HepG2 (cell line): Measurements from ENCODE around the gene VAMP3. TPM values are rescaled to one million over a fixed set of nuclear protein-coding genes. Genes with fewer than 3 reads are reported as not detected.

Source experiments
- FIP1L1 ChIP-seq: fragments of 200-400 bp; formaldehyde crosslinking; IDR thresholded peaks from 2 replicates; pipeline ENCODE4 v1.6.1; 2018; ENCODE audit warnings: low read depth, mild to moderate bottlenecking, low read length, moderate library complexity, borderline replicate concordance; ENCODE audit not compliant: insufficient read depth
- HES4 ChIP-seq: sonication (generic); formaldehyde crosslinking; IDR thresholded peaks from 2 replicates; pipeline ENCODE4 v1.9.0; 2021; ENCODE audit warnings: mild to moderate bottlenecking, missing genetic modification reagents, borderline replicate concordance
- HOXA9 ChIP-seq: sonication (generic); formaldehyde crosslinking; IDR thresholded peaks from 2 replicates; pipeline ENCODE4 v1.8.1; 2022; ENCODE audit warnings: missing genetic modification reagents, mild to moderate bottlenecking, moderate library complexity, borderline replicate concordance
- KLF12 ChIP-seq: sonication (generic); formaldehyde crosslinking; IDR thresholded peaks from 2 replicates; pipeline ENCODE4 v1.4.0; 2020; ENCODE audit warnings: missing genetic modification reagents, borderline replicate concordance
- XBP1 ChIP-seq: sonication (generic); formaldehyde crosslinking; IDR thresholded peaks from 2 replicates; pipeline ENCODE4 v1.5.0; 2020; ENCODE audit warnings: missing genetic modification reagents
- ZFYVE20 ChIP-seq: sonication (generic); formaldehyde crosslinking; IDR thresholded peaks from 2 replicates; pipeline ENCODE4 v1.8.0; 2023; ENCODE audit warnings: low read depth, mild to moderate bottlenecking, moderate library complexity, missing genetic modification reagents, borderline replicate concordance
- ZNF598 ChIP-seq: sonication (generic); formaldehyde crosslinking; IDR thresholded peaks from 2 replicates; pipeline ENCODE4 v1.5.1; 2020; ENCODE audit warnings: mild to moderate bottlenecking, missing genetic modification reagents, borderline replicate concordance
- ZNF768 ChIP-seq: sonication (generic); formaldehyde crosslinking; IDR thresholded peaks from 2 replicates; pipeline ENCODE4 v1.4.0; 2020; ENCODE audit warnings: missing genetic modification reagents
- ZNF839 ChIP-seq: sonication (generic); formaldehyde crosslinking; IDR thresholded peaks from 2 replicates; pipeline ENCODE4 v1.4.0; 2020; ENCODE audit warnings: missing genetic modification reagents, mild to moderate bottlenecking, borderline replicate concordance
- polyA plus RNA-seq, 8 experiments: library from polyadenylated mRNA; depleted of rRNA in 3 of 8; stranded (reverse) in 7 of 8; unstranded in 1 of 8; fragments of >200 nt; fragmentation: Illumina TruSeq in 4 of 8; extraction: Trizol in 4 of 8; gene quantifications; 2 replicates each; pipeline versions ENCODE4 v1.2.1 to v1.2.3, GENCODE V29; 2011 to 2016; ENCODE audit warnings: low read depth in 4 of 8, missing spikeins in 1 of 8, mixed read lengths in 1 of 8; ENCODE audit not compliant: insufficient read depth in 1 of 8
- total RNA-seq, 5 experiments: library from RNA; depleted of rRNA; stranded (reverse); fragments of >200 nt; fragmentation: Illumina TruSeq; extraction: Trizol; gene quantifications; 2 replicates each; pipeline ENCODE4 v1.2.3, GENCODE V29; 2016; ENCODE audit warnings: low read depth in 1 of 5
- TF ChIP-seq, protein P1 (sequence below): sonication (generic); formaldehyde crosslinking; conservative IDR thresholded peaks from 2 replicates; pipeline ENCODE4 v1.4.0; 2020; ENCODE audit warnings: mild to moderate bottlenecking, missing genetic modification reagents, moderate library complexity
- TF ChIP-seq, protein P2 (sequence below): sonication (generic); formaldehyde crosslinking; IDR thresholded peaks from 2 replicates; pipeline ENCODE4 v1.4.0; 2020; ENCODE audit warnings: mild to moderate bottlenecking, missing genetic modification reagents, borderline replicate concordance
- TF ChIP-seq, protein P3 (sequence below): sonication (generic); formaldehyde crosslinking; conservative IDR thresholded peaks from 2 replicates; pipeline ENCODE4 v1.4.0; 2020; ENCODE audit warnings: missing genetic modification reagents

The VAMP3 gene
- total and polyA plus RNA-seq, 2 of the 13 experiments (the other 11 are each of a cell fraction or from before 2014, with no cell fraction given): 75.3 to 88.7 TPM

DNA sequence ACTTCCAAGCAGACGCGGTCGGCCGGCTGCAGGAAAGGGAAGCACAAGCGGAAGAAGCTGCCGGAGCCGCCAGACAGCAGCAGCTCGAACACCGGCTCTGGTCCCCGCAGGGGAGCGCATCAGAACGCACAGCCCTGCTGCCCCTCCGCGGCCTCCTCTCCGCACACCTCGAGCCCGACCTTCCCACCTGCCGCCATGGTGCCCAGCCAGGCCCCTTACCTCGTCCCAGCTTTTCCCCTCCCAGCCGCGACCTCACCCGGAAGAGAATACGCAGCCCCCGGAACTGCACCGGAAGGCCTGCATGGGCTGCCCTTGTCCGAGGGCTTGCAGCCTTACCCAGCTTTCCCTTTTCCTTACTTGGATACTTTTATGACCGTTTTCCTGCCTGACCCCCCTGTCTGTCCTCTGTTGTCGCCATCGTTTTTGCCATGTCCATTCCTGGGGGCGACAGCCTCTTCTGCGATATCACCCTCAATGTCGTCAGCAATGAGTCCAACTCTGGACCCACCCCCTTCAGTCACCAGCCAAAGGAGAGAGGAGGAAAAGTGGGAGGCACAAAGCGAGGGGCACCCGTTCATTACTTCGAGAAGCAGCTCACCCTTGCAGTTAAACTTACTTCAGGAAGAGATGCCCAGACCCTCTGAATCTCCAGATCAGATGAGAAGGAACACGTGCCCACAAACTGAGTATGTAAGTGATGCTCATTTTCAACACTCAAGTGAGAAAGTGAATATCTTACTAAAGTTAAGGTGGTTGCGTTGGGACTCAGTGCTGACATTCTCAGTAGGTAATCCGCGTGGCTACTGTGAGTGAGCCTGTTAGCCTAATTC is 56.2 kb downstream of the VAMP3 start (continued):
- TF ChIP-seq, protein P1, sequence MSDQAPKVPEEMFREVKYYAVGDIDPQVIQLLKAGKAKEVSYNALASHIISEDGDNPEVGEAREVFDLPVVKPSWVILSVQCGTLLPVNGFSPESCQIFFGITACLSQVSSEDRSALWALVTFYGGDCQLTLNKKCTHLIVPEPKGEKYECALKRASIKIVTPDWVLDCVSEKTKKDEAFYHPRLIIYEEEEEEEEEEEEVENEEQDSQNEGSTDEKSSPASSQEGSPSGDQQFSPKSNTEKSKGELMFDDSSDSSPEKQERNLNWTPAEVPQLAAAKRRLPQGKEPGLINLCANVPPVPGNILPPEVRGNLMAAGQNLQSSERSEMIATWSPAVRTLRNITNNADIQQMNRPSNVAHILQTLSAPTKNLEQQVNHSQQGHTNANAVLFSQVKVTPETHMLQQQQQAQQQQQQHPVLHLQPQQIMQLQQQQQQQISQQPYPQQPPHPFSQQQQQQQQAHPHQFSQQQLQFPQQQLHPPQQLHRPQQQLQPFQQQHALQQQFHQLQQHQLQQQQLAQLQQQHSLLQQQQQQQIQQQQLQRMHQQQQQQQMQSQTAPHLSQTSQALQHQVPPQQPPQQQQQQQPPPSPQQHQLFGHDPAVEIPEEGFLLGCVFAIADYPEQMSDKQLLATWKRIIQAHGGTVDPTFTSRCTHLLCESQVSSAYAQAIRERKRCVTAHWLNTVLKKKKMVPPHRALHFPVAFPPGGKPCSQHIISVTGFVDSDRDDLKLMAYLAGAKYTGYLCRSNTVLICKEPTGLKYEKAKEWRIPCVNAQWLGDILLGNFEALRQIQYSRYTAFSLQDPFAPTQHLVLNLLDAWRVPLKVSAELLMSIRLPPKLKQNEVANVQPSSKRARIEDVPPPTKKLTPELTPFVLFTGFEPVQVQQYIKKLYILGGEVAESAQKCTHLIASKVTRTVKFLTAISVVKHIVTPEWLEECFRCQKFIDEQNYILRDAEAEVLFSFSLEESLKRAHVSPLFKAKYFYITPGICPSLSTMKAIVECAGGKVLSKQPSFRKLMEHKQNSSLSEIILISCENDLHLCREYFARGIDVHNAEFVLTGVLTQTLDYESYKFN (CRISPR knock-in tag): no peak
- TF ChIP-seq HOXA9 (CRISPR knock-in tag) (no peak), KLF12 (no peak), ZNF839 (CRISPR knock-in tag) (no peak), ZFYVE20 (CRISPR knock-in tag) (no peak), ZNF598 (CRISPR knock-in tag) (no peak), XBP1 (CRISPR knock-in tag) (no peak), HES4 (CRISPR knock-in tag) (no peak), FIP1L1 (no peak), ZNF768 (CRISPR knock-in tag) (no peak)
- TF ChIP-seq, protein P2, sequence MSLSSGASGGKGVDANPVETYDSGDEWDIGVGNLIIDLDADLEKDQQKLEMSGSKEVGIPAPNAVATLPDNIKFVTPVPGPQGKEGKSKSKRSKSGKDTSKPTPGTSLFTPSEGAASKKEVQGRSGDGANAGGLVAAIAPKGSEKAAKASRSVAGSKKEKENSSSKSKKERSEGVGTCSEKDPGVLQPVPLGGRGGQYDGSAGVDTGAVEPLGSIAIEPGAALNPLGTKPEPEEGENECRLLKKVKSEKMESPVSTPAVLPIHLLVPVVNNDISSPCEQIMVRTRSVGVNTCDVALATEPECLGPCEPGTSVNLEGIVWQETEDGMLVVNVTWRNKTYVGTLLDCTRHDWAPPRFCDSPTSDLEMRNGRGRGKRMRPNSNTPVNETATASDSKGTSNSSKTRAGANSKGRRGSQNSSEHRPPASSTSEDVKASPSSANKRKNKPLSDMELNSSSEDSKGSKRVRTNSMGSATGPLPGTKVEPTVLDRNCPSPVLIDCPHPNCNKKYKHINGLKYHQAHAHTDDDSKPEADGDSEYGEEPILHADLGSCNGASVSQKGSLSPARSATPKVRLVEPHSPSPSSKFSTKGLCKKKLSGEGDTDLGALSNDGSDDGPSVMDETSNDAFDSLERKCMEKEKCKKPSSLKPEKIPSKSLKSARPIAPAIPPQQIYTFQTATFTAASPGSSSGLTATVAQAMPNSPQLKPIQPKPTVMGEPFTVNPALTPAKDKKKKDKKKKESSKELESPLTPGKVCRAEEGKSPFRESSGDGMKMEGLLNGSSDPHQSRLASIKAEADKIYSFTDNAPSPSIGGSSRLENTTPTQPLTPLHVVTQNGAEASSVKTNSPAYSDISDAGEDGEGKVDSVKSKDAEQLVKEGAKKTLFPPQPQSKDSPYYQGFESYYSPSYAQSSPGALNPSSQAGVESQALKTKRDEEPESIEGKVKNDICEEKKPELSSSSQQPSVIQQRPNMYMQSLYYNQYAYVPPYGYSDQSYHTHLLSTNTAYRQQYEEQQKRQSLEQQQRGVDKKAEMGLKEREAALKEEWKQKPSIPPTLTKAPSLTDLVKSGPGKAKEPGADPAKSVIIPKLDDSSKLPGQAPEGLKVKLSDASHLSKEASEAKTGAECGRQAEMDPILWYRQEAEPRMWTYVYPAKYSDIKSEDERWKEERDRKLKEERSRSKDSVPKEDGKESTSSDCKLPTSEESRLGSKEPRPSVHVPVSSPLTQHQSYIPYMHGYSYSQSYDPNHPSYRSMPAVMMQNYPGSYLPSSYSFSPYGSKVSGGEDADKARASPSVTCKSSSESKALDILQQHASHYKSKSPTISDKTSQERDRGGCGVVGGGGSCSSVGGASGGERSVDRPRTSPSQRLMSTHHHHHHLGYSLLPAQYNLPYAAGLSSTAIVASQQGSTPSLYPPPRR (CRISPR knock-in tag): no peak
- TF ChIP-seq, protein P3, sequence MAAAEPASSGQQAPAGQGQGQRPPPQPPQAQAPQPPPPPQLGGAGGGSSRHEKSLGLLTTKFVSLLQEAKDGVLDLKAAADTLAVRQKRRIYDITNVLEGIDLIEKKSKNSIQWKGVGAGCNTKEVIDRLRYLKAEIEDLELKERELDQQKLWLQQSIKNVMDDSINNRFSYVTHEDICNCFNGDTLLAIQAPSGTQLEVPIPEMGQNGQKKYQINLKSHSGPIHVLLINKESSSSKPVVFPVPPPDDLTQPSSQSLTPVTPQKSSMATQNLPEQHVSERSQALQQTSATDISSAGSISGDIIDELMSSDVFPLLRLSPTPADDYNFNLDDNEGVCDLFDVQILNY: no peak
